H1 (cell line): ENCODE measurements around the gene PIAS1. TPM values are rescaled to one million over a fixed set of nuclear protein-coding genes. Genes with fewer than 3 reads are reported as not detected.

Source experiments
- CTCF ChIA-PET: fragments of 300-600 bp; sonication (Branson Sonifier 250); formaldehyde crosslinking; loops from one replicate; lab custom pipeline; 2021; ENCODE audit not compliant: partially characterized antibody; lab: Charles Lee
- POLR2A ChIA-PET: fragments of 300-600 bp; sonication (Branson Sonifier 250); formaldehyde crosslinking; loops from one replicate; lab custom pipeline; 2021; ENCODE audit warnings: inconsistent platforms; ENCODE audit not compliant: partially characterized antibody; lab: Charles Lee
- DNase-seq, 2 experiments: peaks; one replicate each; pipeline versions ENCODE4 v3.0.0 to v3.0.0-alpha.2; 2010 to 2022; ENCODE audit warnings: low spot score in 2 of 2, low read depth in 1 of 2, mixed read lengths in 1 of 2
- FAIRE-seq: peaks from 2 replicates; lab custom pipeline; 2011; peaks lifted over from hg19 to GRCh38; lab: Jason Lieb, UNC
- H2AFZ ChIP-seq: 2 replicates; pipeline ENCODE4 v1.8.1; 2012; ENCODE audit warnings: low read length, inconsistent platforms
- H2AK5ac ChIP-seq: 2 replicates; pipeline ENCODE4 v1.6.1; 2013; ENCODE audit warnings: low read depth, low read length
- H2BK120ac ChIP-seq: replicated peaks from 2 replicates; pipeline ENCODE3; 2013; ENCODE audit warnings: low read depth, low read length, inconsistent platforms
- H2BK12ac ChIP-seq: 2 replicates; pipeline ENCODE4 v1.6.1; 2013; ENCODE audit warnings: low read depth, low read length
- H2BK15ac ChIP-seq: 2 replicates; pipeline ENCODE4 v1.6.1; 2013; ENCODE audit warnings: low read length
- H2BK20ac ChIP-seq: 2 replicates; pipeline ENCODE4 v1.6.1; 2013; ENCODE audit warnings: low read length
- H2BK5ac ChIP-seq: 2 replicates; pipeline ENCODE4 v1.6.1; 2013; ENCODE audit warnings: low read depth, low read length
- H3K14ac ChIP-seq: 2 replicates; pipeline ENCODE4 v1.6.1; 2013; ENCODE audit warnings: inconsistent platforms; ENCODE audit not compliant: insufficient read length
- H3K18ac ChIP-seq: 2 replicates; pipeline ENCODE4 v1.6.1; 2013; ENCODE audit warnings: low read length; ENCODE audit errors: extremely low read depth
- H3K23ac ChIP-seq: 2 replicates; pipeline ENCODE4 v1.6.1; 2013; ENCODE audit warnings: inconsistent platforms; ENCODE audit not compliant: insufficient read length
- H3K23me2 ChIP-seq: 2 replicates; pipeline ENCODE4 v1.6.1; 2013; ENCODE audit warnings: low read depth, low read length
- H3K27ac ChIP-seq: 2 replicates; pipeline ENCODE4 v1.6.1; 2011; ENCODE audit warnings: low read depth, low read length, inconsistent platforms
- H3K27me3 ChIP-seq, 4 experiments: replicated peaks in 1 of 4; 1 replicate in 1 of 4; 2 replicates in 3 of 4; pipeline versions ENCODE4 v1.6.1 to v1.8.1; 2011 to 2013; ENCODE audit warnings: low read length in 3 of 4, mild to moderate bottlenecking in 3 of 4, inconsistent platforms in 2 of 4, mixed read lengths in 2 of 4, moderate library complexity in 1 of 4; ENCODE audit not compliant: control insufficient read depth in 3 of 4, insufficient read depth in 3 of 4; ENCODE audit errors: extremely low read depth in 1 of 4
- H3K36me3 ChIP-seq, 4 experiments: 2 replicates each; pipeline versions ENCODE4 v1.6.1 to v1.8.1; 2011 to 2013; ENCODE audit warnings: mild to moderate bottlenecking in 4 of 4, low read length in 3 of 4, moderate library complexity in 2 of 4, control low read depth in 1 of 4, inconsistent platforms in 1 of 4; ENCODE audit not compliant: insufficient read depth in 4 of 4, control insufficient read depth in 2 of 4
- H3K4ac ChIP-seq: replicated peaks from 2 replicates; pipeline ENCODE3; 2013; ENCODE audit warnings: low read length, low read depth, mixed read lengths, inconsistent platforms; ENCODE audit not compliant: insufficient read length
- H3K4me1 ChIP-seq, 4 experiments: replicated peaks in 1 of 4; 1 replicate in 1 of 4; 2 replicates in 3 of 4; pipeline versions ENCODE4 v1.6.1 to v1.8.1; 2011 to 2013; ENCODE audit warnings: low read length in 3 of 4, inconsistent platforms in 2 of 4, mixed read lengths in 1 of 4; ENCODE audit not compliant: insufficient read depth in 4 of 4, control insufficient read depth in 3 of 4
- H3K4me2 ChIP-seq, 2 experiments: 2 replicates each; pipeline versions ENCODE4 v1.6.1 to v1.8.1; 2011 to 2013; ENCODE audit warnings: low read depth in 2 of 2, low read length in 2 of 2, control low read depth in 1 of 2, inconsistent platforms in 1 of 2, mild to moderate bottlenecking in 1 of 2; ENCODE audit not compliant: insufficient read depth in 1 of 2
- H3K4me3 ChIP-seq, 4 experiments: fragments of 200-600, 300-600 bp in 1 of 4; sonication (generic), shearing (Covaris generic), sonication (Bioruptor Twin) in 1 of 4; 2 replicates each; pipeline versions ENCODE4 v1.5.1 to v1.8.1; 2011 to 2016; ENCODE audit warnings: low read length in 4 of 4, low read depth in 3 of 4, control low read depth in 2 of 4, inconsistent platforms in 2 of 4, mild to moderate bottlenecking in 2 of 4, mixed read lengths in 1 of 4, moderate library complexity in 1 of 4; ENCODE audit not compliant: insufficient read depth in 2 of 4; ENCODE audit errors: extremely low read depth in 1 of 4
- H3K56ac ChIP-seq: replicated peaks from 2 replicates; pipeline ENCODE3; 2013; ENCODE audit warnings: low read depth, mild to moderate bottlenecking, mixed read lengths, low read length, inconsistent platforms; ENCODE audit not compliant: insufficient read length
- H3K79me1 ChIP-seq: 2 replicates; pipeline ENCODE4 v1.6.1; 2013; ENCODE audit warnings: low read depth, low read length, control low read depth
- H3K79me2 ChIP-seq, 2 experiments: 2 replicates each; pipeline versions ENCODE4 v1.6.1 to v1.8.1; 2012 to 2013; ENCODE audit warnings: low read length in 2 of 2, mild to moderate bottlenecking in 2 of 2, inconsistent platforms in 1 of 2; ENCODE audit not compliant: insufficient read depth in 2 of 2, control insufficient read depth in 1 of 2
- H3K9ac ChIP-seq, 4 experiments: replicated peaks in 1 of 4; 1 replicate in 1 of 4; 2 replicates in 3 of 4; pipeline versions ENCODE4 v1.6.1 to v1.8.1; 2011 to 2013; ENCODE audit warnings: low read depth in 3 of 4, low read length in 3 of 4, control low read depth in 2 of 4, mild to moderate bottlenecking in 2 of 4, moderate library complexity in 2 of 4, inconsistent platforms in 1 of 4; ENCODE audit errors: extremely low read depth in 1 of 4
- H3K9me3 ChIP-seq, 2 experiments: 2 replicates each; pipeline versions ENCODE4 v1.6.1 to v1.8.1; 2012 to 2013; ENCODE audit warnings: mild to moderate bottlenecking in 2 of 2, moderate library complexity in 2 of 2, control low read depth in 1 of 2, inconsistent platforms in 1 of 2, low read depth in 1 of 2, low read length in 1 of 2, mixed read lengths in 1 of 2; ENCODE audit not compliant: insufficient read depth in 2 of 2
- H4K20me1 ChIP-seq, 2 experiments: replicated peaks in 1 of 2; 2 replicates each; pipeline versions ENCODE3 to v1.8.1; 2011 to 2013; ENCODE audit warnings: inconsistent platforms in 2 of 2, low read length in 2 of 2, mild to moderate bottlenecking in 1 of 2; ENCODE audit not compliant: insufficient read depth in 2 of 2, control insufficient read depth in 1 of 2
- H4K5ac ChIP-seq: 2 replicates; pipeline ENCODE4 v1.6.1; 2013; ENCODE audit warnings: low read length, low read depth, mixed read lengths, inconsistent platforms; ENCODE audit not compliant: insufficient read length
- H4K8ac ChIP-seq: 2 replicates; pipeline ENCODE4 v1.8.0; 2013; ENCODE audit warnings: mild to moderate bottlenecking, moderate library complexity, low read length, inconsistent platforms; ENCODE audit not compliant: insufficient read depth; ENCODE audit errors: extremely low read depth
- H4K91ac ChIP-seq: replicated peaks from 2 replicates; pipeline ENCODE3; 2013; ENCODE audit warnings: low read length, mixed read lengths, inconsistent platforms; ENCODE audit not compliant: insufficient read length
- CBX5 ChIP-seq: fragments of 300-800, 300-1000 bp; sonication (generic); IDR thresholded peaks from 2 replicates; pipeline ENCODE4 v1.7.1; 2016; ENCODE audit warnings: antibody characterized with exemption, low read length, low read depth
- CBX8 ChIP-seq: fragments of 300-800, 300-1000 bp; sonication (generic); IDR thresholded peaks from 2 replicates; pipeline ENCODE4 v1.7.1; 2016; ENCODE audit warnings: low read depth, low read length, borderline replicate concordance
- EZH2 ChIP-seq: fragments of 200-600 bp; sonication (generic); IDR thresholded peaks from 2 replicates; pipeline ENCODE4 v1.7.1; 2012; ENCODE audit warnings: low read depth, mild to moderate bottlenecking, moderate library complexity, low read length, inconsistent platforms; ENCODE audit not compliant: severe bottlenecking
- HDAC6 ChIP-seq: IDR thresholded peaks from one replicate; pipeline ENCODE4 v1.7.1; 2012; ENCODE audit warnings: low read depth, mild to moderate bottlenecking, inconsistent platforms, low read length, moderate library complexity
- KDM1A ChIP-seq: fragments of 200-600, 300-600 bp; sonication (generic); IDR thresholded peaks from 2 replicates; pipeline ENCODE4 v1.7.1; 2016; ENCODE audit warnings: mild to moderate bottlenecking, low read length, borderline replicate concordance
- KDM5A ChIP-seq: fragments of 200-600 bp; IDR thresholded peaks from 2 replicates; pipeline ENCODE4 v1.7.1; 2012; ENCODE audit warnings: mild to moderate bottlenecking, low read length, inconsistent platforms, mixed read lengths
- RFX5 ChIP-seq: IDR thresholded peaks from 2 replicates; pipeline ENCODE4 v1.6.1; 2011; ENCODE audit warnings: low read depth, low read length, improper control_type of control experiment, borderline replicate concordance
- SIN3A ChIP-seq, 2 experiments: IDR thresholded peaks in 1 of 2; conservative IDR thresholded peaks in 1 of 2; 2 replicates each; pipeline ENCODE4 v1.6.1; 2011 to 2012; ENCODE audit warnings: low read length in 2 of 2, improper control_type of control experiment in 1 of 2, low read depth in 1 of 2, mild to moderate bottlenecking in 1 of 2
- ZNF274 ChIP-seq: IDR thresholded peaks from 2 replicates; pipeline ENCODE4 v1.7.0; 2012; ENCODE audit warnings: low read length, borderline replicate concordance; ENCODE audit errors: extremely low read depth
- polyA plus RNA-seq, 7 experiments: library from polyadenylated mRNA; depleted of rRNA in 3 of 7; stranded (reverse) in 5 of 7; unstranded in 2 of 7; fragments of >200 nt in 5 of 7; fragments of 200-250 nt in 2 of 7; gene quantifications; 1 replicate in 5 of 7; 2 replicates in 1 of 7; 4 replicates in 1 of 7; pipeline versions ENCODE4 v1.2.1 to v1.2.3, GENCODE V29; 2011 to 2013; ENCODE audit warnings: missing spikeins in 2 of 7, mixed read lengths in 2 of 7
- total RNA-seq: library from RNA; stranded (reverse); fragmentation: NEBNext Ultra II Directional; extraction: Animal tissue kit (Norgen Biotek cat#: 25700); gene quantifications from 2 replicates; pipeline ENCODE4 v1.2.1, GENCODE V29; 2021

The PIAS1 gene
- total and polyA plus RNA-seq, 2 of the 8 experiments (the other 6 are each of a cell fraction or from before 2014, with no cell fraction given) = 30.8 to 34.5 TPM

- no peak overlapping the region for H2BK12ac ChIP-seq
- no peak overlapping the region for H2AFZ ChIP-seq
- H3K79me2 ChIP-seq = peaks cover 0 to 87% of the 10 kb centered on the region in 2 experiments; a peak in 2 of 4 replicates
- FAIRE-seq (peak; percentile 39), DNase-seq (no peak)
- H2BK15ac ChIP-seq = no peak overlapping the region
- H3K27me3 ChIP-seq = no peaks in the 10 kb centered on the region
- TF ChIP-seq EZH2 (no peak), SIN3A (conservative IDR thresholded peaks at IDR 0.05 in 1 of 2, IDR thresholded peaks at IDR 0.05 in 1 of 2; ENCODE audit: low read depth in 1 of 2, low read length in 2 of 2) (no peak), KDM5A (no peak), HDAC6 (no peak), CBX8 (no peak), ZNF274 (no peak), KDM1A (no peak), CBX5 (no peak), RFX5 (no peak)
- no peak overlapping the region for H2BK5ac ChIP-seq
- no peak overlapping the region for H4K8ac ChIP-seq
- CTCF ChIA-PET = no interaction called here
- H3K27ac ChIP-seq = no peak overlapping the region
- H3K4me2 ChIP-seq = no peak overlapping the region
- H3K9ac ChIP-seq = no peak overlapping the region
- H3K4ac ChIP-seq = no peak overlapping the region
- no peaks in the 10 kb centered on the region; the same call in 1 of the 2 replicates for H3K79me1 ChIP-seq
- no peak overlapping the region for H2BK20ac ChIP-seq
- no peak overlapping the region for H4K5ac ChIP-seq
- no peaks in the 10 kb centered on the region for H3K4me1 ChIP-seq
- no peak overlapping the region for H4K91ac ChIP-seq
- no peak overlapping the region for H2AK5ac ChIP-seq
- no peaks in the 10 kb centered on the region for H3K23me2 ChIP-seq
- H3K9me3 ChIP-seq = 0 out of 4 replicates have a peak, but pooled peaks cover 0 to 2% of the 10 kb centered on the region in 2 experiments
- no peak overlapping the region for H3K4me3 ChIP-seq
- no peak overlapping the region for H2BK120ac ChIP-seq
- H3K36me3 ChIP-seq = peaks cover 0 to 2% (median 0%) of the 10 kb centered on the region in 4 experiments; a peak in 2 of 8 replicates
- no peak overlapping the region for H3K56ac ChIP-seq
- POLR2A ChIA-PET = no interaction called here
- no peak overlapping the region for H3K18ac ChIP-seq
- no peak overlapping the region for H3K14ac ChIP-seq
- no peak overlapping the region for H3K23ac ChIP-seq
- peaks cover 0 to 2% of the 10 kb centered on the region in 2 experiments for H4K20me1 ChIP-seq
Observed at GRCh38 chr15:68097029-68097428, 42.9 kb downstream of the PIAS1 start.
